Ovary (tissue), 9 donors: ENCODE data around the gene TNPO2. TPM values are rescaled to one million over a fixed set of nuclear protein-coding genes. Genes with fewer than 3 reads are reported as not detected.
A peak's percentile ranks its signal among the peaks of the same experiment; 100 is the strongest.

Source experiments
- DNase-seq, 5 donors: peaks; one replicate each; pipeline ENCODE4 v3.0.0-alpha.2; 2019 to 2020
- H3K27ac ChIP-seq, 2 donors: fragments of 200-600 bp; one replicate each; pipeline versions ENCODE4 v1.5.1 to v1.8.0; 2019 to 2022
- H3K27me3 ChIP-seq: fragments of 200-600 bp; one replicate; pipeline ENCODE4 v1.8.0; 2022
- H3K36me3 ChIP-seq: fragments of 200-600 bp; sonication (generic); one replicate; pipeline ENCODE4 v1.5.1; 2019
- H3K4me1 ChIP-seq: one replicate; pipeline ENCODE4 v1.8.1; 2013; ENCODE audit warnings: mild to moderate bottlenecking, moderate library complexity; ENCODE audit not compliant: insufficient read depth
- H3K4me3 ChIP-seq: fragments of 200-600 bp; sonication (generic); one replicate; pipeline ENCODE4 v1.5.1; 2017
- H3K9me3 ChIP-seq, 2 donors: fragments of 200-600 bp in 1 of 2; sonication (generic) in 1 of 2; one replicate each; pipeline versions ENCODE4 v1.5.1 to v1.8.1; 2013 to 2019; ENCODE audit warnings: mild to moderate bottlenecking in 1 of 2, moderate library complexity in 1 of 2
- CTCF ChIP-seq, 3 donors: fragments of 450-650 bp in 2 of 3; fragments of 200-600 bp in 1 of 3; IDR thresholded peaks; one replicate each; pipeline versions ENCODE4 v1.5.1 to v1.8.0; 2016 to 2022; ENCODE audit warnings: antibody characterized with exemption in 3 of 3, mild to moderate bottlenecking in 1 of 3
- EP300 ChIP-seq: sonication (generic); formaldehyde crosslinking; IDR thresholded peaks from one replicate; pipeline ENCODE4 v1.6.1; 2017; ENCODE audit warnings: antibody characterized with exemption
- POLR2A ChIP-seq: fragments of 450-650 bp; IDR thresholded peaks from one replicate; pipeline ENCODE4 v1.6.1; 2017; ENCODE audit warnings: antibody characterized with exemption, mild to moderate bottlenecking, moderate library complexity
- WGBS, 3 donors: extraction: QIAGEN DNeasy Blood & Tissue Kit in 1 of 3; methylation state at CpG; one replicate each; pipeline versions ENCODE4 v1.1.5 to v1.1.7; 2013 to 2017; 5-methylcytosine and 5-hydroxymethylcytosine counted together
- intact Hi-C, 4 donors: fragments of 100-400 bp; cut with DNase I; formaldehyde crosslinking; loops; one replicate each; pipeline versions ENCODE4 v1.11.0 to v1.15.1; 2022 to 2023
- polyA plus RNA-seq, 2 donors: library from polyadenylated mRNA; stranded (reverse); fragments of 200-250 nt in 1 of 2; fragments of 350-450 nt in 1 of 2; fragmentation: Illumina TruSeq in 1 of 2; extraction: RNeasy Lipid Tissue Mini Kit (QIAGEN cat#74804) in 1 of 2; gene quantifications; one replicate each; pipeline ENCODE4 v1.2.3, GENCODE V29; 2013 to 2014
- total RNA-seq, 7 donors: library from RNA; depleted of rRNA in 2 of 7; stranded (reverse); fragments of >200 nt in 2 of 7; fragmentation: NEBNext Ultra II Directional in 3 of 7; extraction: Animal tissue kit (Norgen Biotek cat#: 25700) in 3 of 7; gene quantifications; one replicate each; pipeline versions ENCODE4 v1.1.0 to v1.2.4, GENCODE V29; 2016 to 2023
- donor health status: DM: no; HTN: no; CAD: no; lungs with moderate emphysema.
- donor health status: DM: no; HTN: no; CAD: no.
- donor health status: Bipolar disorder and iron deficiency.
- donor health status: DM: yes; HTN: yes; CAD: no.
- donor health status: DM: no; HTN: no; CAD: no.
- donor health status: DM: yes; HTN: yes; CAD: no.

TNPO2 gene
- total and polyA plus RNA-seq, 9 donors = 41.5 to 109 (median 75.7) TPM

- H3K27ac ChIP-seq = peak within 1 kb of the TSS in 1 of 2 donors; percentile 87
- H3K27me3 ChIP-seq = no peaks in the 10 kb centered on the region
- intact Hi-C loops = no loop called here
- H3K4me3 ChIP-seq = peak within 1 kb of the TSS; percentile 58
- H3K9me3 ChIP-seq = no peaks in the 10 kb centered on the region
- TF ChIP-seq CTCF (IDR thresholded peaks at IDR 0.05) (peak in 1 of 3 donors; percentile 10), POLR2A (peak; percentile 56), EP300 (no peak)
- H3K4me1 ChIP-seq = peaks cover 4% of the 10 kb centered on the region
- H3K36me3 ChIP-seq = no peaks in the 10 kb centered on the region
- peak; percentile 93 to 98 (median 97) for DNase-seq
- WGBS, 3 donors = 5 to 6% (median 6%) methylated on average over 55 to 59 of the region's 59 CpGs
Observed at GRCh38 chr19:12696366-12697335, 27.1 kb downstream of the TNPO2 start, which contains the start of gene FBXW9. Gene FBXW9 (minus strand): TSS chr19:12696631. CDS start chr19:12696581, 50 bp downstream.

GRCh38 chr19:12695997-12696365 is 27.8 kb downstream of the TNPO2 start:
- H3K27ac ChIP-seq = no peak overlapping the region
- H3K27me3 ChIP-seq = no peaks in the 10 kb centered on the region
- WGBS, 3 donors = 1 to 2% (median 2%) methylated on average over 31 to 36 of the region's 36 CpGs
- intact Hi-C loops = no loop called here
- H3K4me3 ChIP-seq = peak overlapping the region; percentile 58
- no peak for TF ChIP-seq POLR2A
- TF ChIP-seq EP300 = no peak
- no peak for TF ChIP-seq CTCF (IDR thresholded peaks at IDR 0.05)
- no peak for DNase-seq
- no peaks in the 10 kb centered on the region for H3K9me3 ChIP-seq
- no peaks in the 10 kb centered on the region for H3K36me3 ChIP-seq
- H3K4me1 ChIP-seq = peaks cover 4% of the 10 kb centered on the region

GRCh38 chr19:12695514-12695913 is 28.2 kb downstream of the TNPO2 start:
- no peaks in the 10 kb centered on the region for H3K36me3 ChIP-seq
- no peak for DNase-seq
- WGBS, 3 donors = 55 to 71% (median 62%) methylated on average over 1 of the region's 1 CpG
- H3K4me3 ChIP-seq = peak overlapping the region; percentile 58
- TF ChIP-seq POLR2A (no peak), EP300 (no peak), CTCF (IDR thresholded peaks at IDR 0.05) (no peak)
- no peaks in the 10 kb centered on the region for H3K27me3 ChIP-seq
- intact Hi-C loops = no loop called here
- no peaks in the 10 kb centered on the region for H3K9me3 ChIP-seq
- no peak overlapping the region for H3K27ac ChIP-seq
- peaks cover 4% of the 10 kb centered on the region for H3K4me1 ChIP-seq

- Histone ChIP-seq H3K27me3 (no peaks in the 10 kb centered on the region), H3K36me3 (no peaks in the 10 kb centered on the region), H3K27ac (no peak overlapping the region), H3K9me3 (no peaks in the 10 kb centered on the region), H3K4me3 (no peak overlapping the region), H3K4me1 (peaks cover 4% of the 10 kb centered on the region)
- no peak for TF ChIP-seq POLR2A
- TF ChIP-seq CTCF (IDR thresholded peaks at IDR 0.05) = no peak
- no peak for TF ChIP-seq EP300
- intact Hi-C loops = no loop called here
- WGBS, 3 donors = 68 to 89% (median 69%) methylated on average over 2 of the region's 2 CpGs
- no peak for DNase-seq
Observed at GRCh38 chr19:12695096-12695495, 28.6 kb downstream of the TNPO2 start.
